ENCODE data around the gene LRRC36. TPM values are rescaled to one million over a fixed set of nuclear protein-coding genes. Genes with fewer than 3 reads are reported as not detected.

LRRC36 gene
- total and polyA plus RNA-seq, 2 experiments from 2014 or later, result 1.2 TPM; not detected in 1

DNA sequence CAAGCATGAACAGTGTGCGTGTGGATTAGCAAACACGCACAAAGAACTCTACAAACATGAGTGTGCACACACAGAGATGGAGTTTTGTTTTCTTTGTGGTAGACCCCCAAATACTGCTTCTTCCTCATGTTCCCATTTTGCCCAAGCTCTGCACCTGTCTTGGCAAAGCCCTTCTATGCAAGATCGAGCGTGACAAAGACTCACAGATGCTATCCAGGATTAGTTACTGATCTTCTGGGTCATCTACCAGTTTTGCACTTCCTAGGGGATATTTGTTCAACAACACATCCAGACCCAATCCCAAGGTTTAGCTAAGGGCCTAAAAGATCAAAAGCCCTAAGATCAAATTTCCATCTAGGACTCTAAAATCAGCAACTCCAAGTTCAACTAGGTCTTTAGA is 16.0 kb downstream of the LRRC36 start:
- Histone ChIP-seq H3F3A (replicated peaks; ENCODE audit: low read depth) (no peaks in the 10 kb centered on the region), H3K9me2 (ENCODE audit: insufficient read depth) (no peaks in the 10 kb centered on the region), H4K20me1 (replicated peaks; ENCODE audit: insufficient read depth) (no peaks in the 10 kb centered on the region), H3K4me1 (ENCODE audit: insufficient read depth) (no peaks in the 10 kb centered on the region), H3K4me3 (no peak overlapping the region), H3K27ac (ENCODE audit: low read depth) (no peak overlapping the region), H3K36me3 (ENCODE audit: insufficient read depth) (no peaks in the 10 kb centered on the region), H3K79me2 (replicated peaks; ENCODE audit: insufficient read depth) (no peaks in the 10 kb centered on the region), H3K4me2 (no peak overlapping the region), H2AFZ (no peak overlapping the region), H3K27me3 (ENCODE audit: insufficient read depth) (no peaks in the 10 kb centered on the region; the same call in 1 of the 2 replicates)
- Mint-ChIP-seq H3K27ac (no peak overlapping the region), H3K9me3 (no peaks in the 10 kb centered on the region), H3K4me3 (no peak overlapping the region), H3K27me3 (ENCODE audit: insufficient read depth, low read depth, poor library complexity) (peaks cover 2% of the 10 kb centered on the region), H3K36me3 (ENCODE audit: low read depth) (no peaks in the 10 kb centered on the region), H3K4me1 (no peaks in the 10 kb centered on the region)
- no peak for DNase-seq (ENCODE audit: low spot score)
- no peak for ATAC-seq
- no peak for TF ChIP-seq JUNB (IDR thresholded peaks at IDR 0.05; ENCODE audit: unreplicated experiment)
- no peak for TF ChIP-seq EZH2phosphoT487 (IDR thresholded peaks at IDR 0.05; ENCODE audit: unreplicated experiment)
- TF ChIP-seq CREB1 (CRISPR knock-in tag; IDR thresholded peaks at IDR 0.05; ENCODE audit: low read depth), result no peak
- TF ChIP-seq ZNF114 (CRISPR knock-in tag; IDR thresholded peaks at IDR 0.05), result no peak
- TF ChIP-seq, protein P1, sequence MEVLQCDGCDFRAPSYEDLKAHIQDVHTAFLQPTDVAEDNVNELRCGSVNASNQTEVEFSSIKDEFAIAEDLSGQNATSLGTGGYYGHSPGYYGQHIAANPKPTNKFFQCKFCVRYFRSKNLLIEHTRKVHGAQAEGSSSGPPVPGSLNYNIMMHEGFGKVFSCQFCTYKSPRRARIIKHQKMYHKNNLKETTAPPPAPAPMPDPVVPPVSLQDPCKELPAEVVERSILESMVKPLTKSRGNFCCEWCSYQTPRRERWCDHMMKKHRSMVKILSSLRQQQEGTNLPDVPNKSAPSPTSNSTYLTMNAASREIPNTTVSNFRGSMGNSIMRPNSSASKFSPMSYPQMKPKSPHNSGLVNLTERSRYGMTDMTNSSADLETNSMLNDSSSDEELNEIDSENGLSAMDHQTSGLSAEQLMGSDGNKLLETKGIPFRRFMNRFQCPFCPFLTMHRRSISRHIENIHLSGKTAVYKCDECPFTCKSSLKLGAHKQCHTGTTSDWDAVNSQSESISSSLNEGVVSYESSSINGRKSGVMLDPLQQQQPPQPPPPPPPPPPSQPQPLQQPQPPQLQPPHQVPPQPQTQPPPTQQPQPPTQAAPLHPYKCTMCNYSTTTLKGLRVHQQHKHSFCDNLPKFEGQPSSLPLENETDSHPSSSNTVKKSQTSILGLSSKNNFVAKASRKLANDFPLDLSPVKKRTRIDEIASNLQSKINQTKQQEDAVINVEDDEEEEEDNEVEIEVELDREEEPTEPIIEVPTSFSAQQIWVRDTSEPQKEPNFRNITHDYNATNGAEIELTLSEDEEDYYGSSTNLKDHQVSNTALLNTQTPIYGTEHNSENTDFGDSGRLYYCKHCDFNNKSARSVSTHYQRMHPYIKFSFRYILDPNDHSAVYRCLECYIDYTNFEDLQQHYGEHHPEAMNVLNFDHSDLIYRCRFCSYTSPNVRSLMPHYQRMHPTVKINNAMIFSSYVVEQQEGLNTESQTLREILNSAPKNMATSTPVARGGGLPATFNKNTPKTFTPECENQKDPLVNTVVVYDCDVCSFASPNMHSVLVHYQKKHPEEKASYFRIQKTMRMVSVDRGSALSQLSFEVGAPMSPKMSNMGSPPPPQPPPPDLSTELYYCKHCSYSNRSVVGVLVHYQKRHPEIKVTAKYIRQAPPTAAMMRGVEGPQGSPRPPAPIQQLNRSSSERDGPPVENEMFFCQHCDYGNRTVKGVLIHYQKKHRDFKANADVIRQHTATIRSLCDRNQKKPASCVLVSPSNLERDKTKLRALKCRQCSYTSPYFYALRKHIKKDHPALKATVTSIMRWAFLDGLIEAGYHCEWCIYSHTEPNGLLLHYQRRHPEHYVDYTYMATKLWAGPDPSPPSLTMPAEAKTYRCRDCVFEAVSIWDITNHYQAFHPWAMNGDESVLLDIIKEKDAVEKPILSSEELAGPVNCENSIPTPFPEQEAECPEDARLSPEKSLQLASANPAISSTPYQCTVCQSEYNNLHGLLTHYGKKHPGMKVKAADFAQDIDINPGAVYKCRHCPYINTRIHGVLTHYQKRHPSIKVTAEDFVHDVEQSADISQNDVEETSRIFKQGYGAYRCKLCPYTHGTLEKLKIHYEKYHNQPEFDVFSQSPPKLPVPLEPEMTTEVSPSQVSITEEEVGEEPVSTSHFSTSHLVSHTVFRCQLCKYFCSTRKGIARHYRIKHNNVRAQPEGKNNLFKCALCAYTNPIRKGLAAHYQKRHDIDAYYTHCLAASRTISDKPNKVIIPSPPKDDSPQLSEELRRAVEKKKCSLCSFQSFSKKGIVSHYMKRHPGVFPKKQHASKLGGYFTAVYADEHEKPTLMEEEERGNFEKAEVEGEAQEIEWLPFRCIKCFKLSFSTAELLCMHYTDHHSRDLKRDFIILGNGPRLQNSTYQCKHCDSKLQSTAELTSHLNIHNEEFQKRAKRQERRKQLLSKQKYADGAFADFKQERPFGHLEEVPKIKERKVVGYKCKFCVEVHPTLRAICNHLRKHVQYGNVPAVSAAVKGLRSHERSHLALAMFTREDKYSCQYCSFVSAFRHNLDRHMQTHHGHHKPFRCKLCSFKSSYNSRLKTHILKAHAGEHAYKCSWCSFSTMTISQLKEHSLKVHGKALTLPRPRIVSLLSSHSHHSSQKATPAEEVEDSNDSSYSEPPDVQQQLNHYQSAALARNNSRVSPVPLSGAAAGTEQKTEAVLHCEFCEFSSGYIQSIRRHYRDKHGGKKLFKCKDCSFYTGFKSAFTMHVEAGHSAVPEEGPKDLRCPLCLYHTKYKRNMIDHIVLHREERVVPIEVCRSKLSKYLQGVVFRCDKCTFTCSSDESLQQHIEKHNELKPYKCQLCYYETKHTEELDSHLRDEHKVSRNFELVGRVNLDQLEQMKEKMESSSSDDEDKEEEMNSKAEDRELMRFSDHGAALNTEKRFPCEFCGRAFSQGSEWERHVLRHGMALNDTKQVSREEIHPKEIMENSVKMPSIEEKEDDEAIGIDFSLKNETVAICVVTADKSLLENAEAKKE (CRISPR knock-in tag; IDR thresholded peaks at IDR 0.05), result no peak
- TF ChIP-seq EZH2 (IDR thresholded peaks at IDR 0.05; ENCODE audit: low read depth, unreplicated experiment), result no peak
- TF ChIP-seq ZNF331 (CRISPR knock-in tag; IDR thresholded peaks at IDR 0.05; ENCODE audit: low read depth), result no peak
- TF ChIP-seq NANOG (IDR thresholded peaks at IDR 0.05; ENCODE audit: borderline replicate concordance), result no peak
- TF ChIP-seq, protein P2, sequence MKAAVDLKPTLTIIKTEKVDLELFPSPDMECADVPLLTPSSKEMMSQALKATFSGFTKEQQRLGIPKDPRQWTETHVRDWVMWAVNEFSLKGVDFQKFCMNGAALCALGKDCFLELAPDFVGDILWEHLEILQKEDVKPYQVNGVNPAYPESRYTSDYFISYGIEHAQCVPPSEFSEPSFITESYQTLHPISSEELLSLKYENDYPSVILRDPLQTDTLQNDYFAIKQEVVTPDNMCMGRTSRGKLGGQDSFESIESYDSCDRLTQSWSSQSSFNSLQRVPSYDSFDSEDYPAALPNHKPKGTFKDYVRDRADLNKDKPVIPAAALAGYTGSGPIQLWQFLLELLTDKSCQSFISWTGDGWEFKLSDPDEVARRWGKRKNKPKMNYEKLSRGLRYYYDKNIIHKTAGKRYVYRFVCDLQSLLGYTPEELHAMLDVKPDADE (IDR thresholded peaks at IDR 0.05), result no peak
- TF ChIP-seq, protein P3, sequence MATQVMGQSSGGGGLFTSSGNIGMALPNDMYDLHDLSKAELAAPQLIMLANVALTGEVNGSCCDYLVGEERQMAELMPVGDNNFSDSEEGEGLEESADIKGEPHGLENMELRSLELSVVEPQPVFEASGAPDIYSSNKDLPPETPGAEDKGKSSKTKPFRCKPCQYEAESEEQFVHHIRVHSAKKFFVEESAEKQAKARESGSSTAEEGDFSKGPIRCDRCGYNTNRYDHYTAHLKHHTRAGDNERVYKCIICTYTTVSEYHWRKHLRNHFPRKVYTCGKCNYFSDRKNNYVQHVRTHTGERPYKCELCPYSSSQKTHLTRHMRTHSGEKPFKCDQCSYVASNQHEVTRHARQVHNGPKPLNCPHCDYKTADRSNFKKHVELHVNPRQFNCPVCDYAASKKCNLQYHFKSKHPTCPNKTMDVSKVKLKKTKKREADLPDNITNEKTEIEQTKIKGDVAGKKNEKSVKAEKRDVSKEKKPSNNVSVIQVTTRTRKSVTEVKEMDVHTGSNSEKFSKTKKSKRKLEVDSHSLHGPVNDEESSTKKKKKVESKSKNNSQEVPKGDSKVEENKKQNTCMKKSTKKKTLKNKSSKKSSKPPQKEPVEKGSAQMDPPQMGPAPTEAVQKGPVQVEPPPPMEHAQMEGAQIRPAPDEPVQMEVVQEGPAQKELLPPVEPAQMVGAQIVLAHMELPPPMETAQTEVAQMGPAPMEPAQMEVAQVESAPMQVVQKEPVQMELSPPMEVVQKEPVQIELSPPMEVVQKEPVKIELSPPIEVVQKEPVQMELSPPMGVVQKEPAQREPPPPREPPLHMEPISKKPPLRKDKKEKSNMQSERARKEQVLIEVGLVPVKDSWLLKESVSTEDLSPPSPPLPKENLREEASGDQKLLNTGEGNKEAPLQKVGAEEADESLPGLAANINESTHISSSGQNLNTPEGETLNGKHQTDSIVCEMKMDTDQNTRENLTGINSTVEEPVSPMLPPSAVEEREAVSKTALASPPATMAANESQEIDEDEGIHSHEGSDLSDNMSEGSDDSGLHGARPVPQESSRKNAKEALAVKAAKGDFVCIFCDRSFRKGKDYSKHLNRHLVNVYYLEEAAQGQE (IDR thresholded peaks at IDR 0.05; ENCODE audit: unreplicated experiment), result no peak
- no peak for TF ChIP-seq POLR2AphosphoS5 (IDR thresholded peaks at IDR 0.05; ENCODE audit: low read depth)
- TF ChIP-seq, protein P4, sequence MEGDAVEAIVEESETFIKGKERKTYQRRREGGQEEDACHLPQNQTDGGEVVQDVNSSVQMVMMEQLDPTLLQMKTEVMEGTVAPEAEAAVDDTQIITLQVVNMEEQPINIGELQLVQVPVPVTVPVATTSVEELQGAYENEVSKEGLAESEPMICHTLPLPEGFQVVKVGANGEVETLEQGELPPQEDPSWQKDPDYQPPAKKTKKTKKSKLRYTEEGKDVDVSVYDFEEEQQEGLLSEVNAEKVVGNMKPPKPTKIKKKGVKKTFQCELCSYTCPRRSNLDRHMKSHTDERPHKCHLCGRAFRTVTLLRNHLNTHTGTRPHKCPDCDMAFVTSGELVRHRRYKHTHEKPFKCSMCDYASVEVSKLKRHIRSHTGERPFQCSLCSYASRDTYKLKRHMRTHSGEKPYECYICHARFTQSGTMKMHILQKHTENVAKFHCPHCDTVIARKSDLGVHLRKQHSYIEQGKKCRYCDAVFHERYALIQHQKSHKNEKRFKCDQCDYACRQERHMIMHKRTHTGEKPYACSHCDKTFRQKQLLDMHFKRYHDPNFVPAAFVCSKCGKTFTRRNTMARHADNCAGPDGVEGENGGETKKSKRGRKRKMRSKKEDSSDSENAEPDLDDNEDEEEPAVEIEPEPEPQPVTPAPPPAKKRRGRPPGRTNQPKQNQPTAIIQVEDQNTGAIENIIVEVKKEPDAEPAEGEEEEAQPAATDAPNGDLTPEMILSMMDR (conservative IDR thresholded peaks at IDR 0.05; ENCODE audit: low read depth in 2 of 2), result no peak
- TF ChIP-seq STAT1 (IDR thresholded peaks at IDR 0.05; ENCODE audit: unreplicated experiment), result no peak
